K562 (cell line): ENCODE measurements around the gene AGRN. TPM values are rescaled to one million over a fixed set of nuclear protein-coding genes. Genes with fewer than 3 reads are reported as not detected.

Experiments
- ASH1L ChIP-seq: fragments of 450-650 bp; IDR thresholded peaks from 2 replicates; pipeline ENCODE4 v1.6.1; 2018; ENCODE audit warnings: borderline replicate concordance, mild to moderate bottlenecking, low read depth; ENCODE audit not compliant: partially characterized antibody
- CBFB ChIP-seq: sonication (generic); formaldehyde crosslinking; IDR thresholded peaks from 2 replicates; pipeline ENCODE4 v1.4.0; 2020; ENCODE audit warnings: mild to moderate bottlenecking, missing genetic modification reagents
- CHD4 ChIP-seq: fragments of 200-600 bp; sonication (generic); IDR thresholded peaks from 3 replicates; pipeline ENCODE4 v1.6.1; 2012; ENCODE audit warnings: low read depth, mild to moderate bottlenecking, mixed read lengths, low read length, inconsistent platforms; ENCODE audit not compliant: insufficient read depth, insufficient replicate concordance, poor library complexity, severe bottlenecking
- DPF2 ChIP-seq: fragments of 450-650 bp; IDR thresholded peaks from 2 replicates; pipeline ENCODE4 v1.6.1; 2016
- FOSL1 ChIP-seq: fragments of 200-800 bp; sonication (Bioruptor generic); conservative IDR thresholded peaks from 2 replicates; pipeline ENCODE4 v1.6.1; 2016; ENCODE audit warnings: missing genetic modification characterization, missing compliant biosample characterization
- HMBOX1 ChIP-seq: sonication (generic); IDR thresholded peaks from 2 replicates; pipeline ENCODE4 v1.6.1; 2016
- HMG20A ChIP-seq: fragments of 450-650 bp; formaldehyde crosslinking; conservative IDR thresholded peaks from 2 replicates; pipeline ENCODE4 v1.4.0; 2020; ENCODE audit warnings: mild to moderate bottlenecking, mixed read lengths
- LCOR ChIP-seq: sonication (generic); formaldehyde crosslinking; IDR thresholded peaks from 2 replicates; pipeline ENCODE4 v1.8.0; 2022; ENCODE audit warnings: mild to moderate bottlenecking, missing genetic modification reagents
- MAZ ChIP-seq, 2 experiments: fragments of 450-650 bp in 1 of 2; sonication (generic) in 1 of 2; formaldehyde crosslinking; IDR thresholded peaks in 1 of 2; conservative IDR thresholded peaks in 1 of 2; 2 replicates each; pipeline versions ENCODE4 v1.4.0 to v1.5.0; 2020; ENCODE audit warnings: mild to moderate bottlenecking in 1 of 2, missing genetic modification reagents in 1 of 2
- MYNN ChIP-seq, 2 experiments: sonication (generic); formaldehyde crosslinking in 1 of 2; IDR thresholded peaks; 2 replicates each; pipeline versions ENCODE4 v1.5.0 to v1.6.1; 2016 to 2020; ENCODE audit warnings: antibody characterized with exemption in 1 of 2, missing genetic modification reagents in 1 of 2
- NEUROD1 ChIP-seq: fragments of 150-350 bp; IDR thresholded peaks from 2 replicates; pipeline ENCODE4 v1.6.1; 2014; ENCODE audit warnings: borderline replicate concordance, low read length, low read depth; ENCODE audit not compliant: partially characterized antibody
- NRF1 ChIP-seq, 2 experiments: fragments of 450-650 bp; IDR thresholded peaks in 1 of 2; conservative IDR thresholded peaks in 1 of 2; 2 replicates each; pipeline ENCODE4 v1.6.1; 2014; ENCODE audit warnings: mild to moderate bottlenecking in 2 of 2
- PHB2 ChIP-seq: fragments of 450-650 bp; IDR thresholded peaks from 2 replicates; pipeline ENCODE4 v1.6.1; 2017; ENCODE audit warnings: low read depth
- PPARD ChIP-seq: fragments of 250-450 bp; sonication (Bioruptor Pico); IDR thresholded peaks from 2 replicates; pipeline ENCODE4 v1.8.0; 2022; ENCODE audit warnings: inconsistent platforms, mild to moderate bottlenecking, moderate library complexity
- RFX7 ChIP-seq: fragments of 250-450 bp; sonication (Bioruptor Pico); IDR thresholded peaks from 2 replicates; pipeline ENCODE4 v1.5.1; 2021; ENCODE audit warnings: mild to moderate bottlenecking
- SMAD2 ChIP-seq: fragments of 150-350 bp; IDR thresholded peaks from 2 replicates; pipeline ENCODE4 v1.6.1; 2014; ENCODE audit warnings: low read depth, mild to moderate bottlenecking, low read length
- SMC3 ChIP-seq: conservative IDR thresholded peaks from 2 replicates; pipeline ENCODE4 v1.6.1; 2011; ENCODE audit warnings: low read depth, low read length, improper control_type of control experiment; ENCODE audit not compliant: insufficient read depth
- SP2 ChIP-seq: IDR thresholded peaks from 2 replicates; pipeline ENCODE4 v1.6.1; 2011; ENCODE audit warnings: mild to moderate bottlenecking, low read depth, low read length, moderate library complexity; ENCODE audit not compliant: poor library complexity, severe bottlenecking; ENCODE audit errors: extremely low read depth
- SREBF2 ChIP-seq: sonication (generic); formaldehyde crosslinking; IDR thresholded peaks from 2 replicates; pipeline ENCODE4 v1.4.0; 2020; ENCODE audit warnings: mild to moderate bottlenecking, missing genetic modification reagents
- ZNF124 ChIP-seq: sonication (generic); formaldehyde crosslinking; IDR thresholded peaks from 2 replicates; pipeline ENCODE4 v1.8.1; 2022; ENCODE audit warnings: missing genetic modification reagents
- ZNF175 ChIP-seq: fragments of 200-800 bp; sonication (Bioruptor generic); IDR thresholded peaks from 2 replicates; pipeline ENCODE4 v1.6.1; 2016; ENCODE audit warnings: low read depth, mild to moderate bottlenecking, missing genetic modification characterization, missing compliant biosample characterization
- ZNF24 ChIP-seq: fragments of 450-650 bp; IDR thresholded peaks from 2 replicates; pipeline ENCODE4 v1.6.1; 2016
- ZNF431 ChIP-seq: sonication (generic); formaldehyde crosslinking; IDR thresholded peaks from 2 replicates; pipeline ENCODE4 v1.8.0; 2022; ENCODE audit warnings: mild to moderate bottlenecking, missing genetic modification reagents
- ZSCAN29 ChIP-seq: fragments of 450-650 bp; IDR thresholded peaks from 2 replicates; pipeline ENCODE4 v1.6.1; 2017
- polyA plus RNA-seq, 8 experiments: library from polyadenylated mRNA; depleted of rRNA in 4 of 8; stranded (reverse) in 5 of 8; unstranded in 3 of 8; fragments of >200 nt; fragmentation: Nextera tagmentation in 2 of 8; fragmentation: Illumina TruSeq in 1 of 8; extraction: Ambion mirVana in 2 of 8; extraction: Trizol in 1 of 8; gene quantifications; 2 replicates each; pipeline versions ENCODE4 v1.2.1 to v1.2.3, GENCODE V29; 2011 to 2014; ENCODE audit warnings: inconsistent platforms in 1 of 8, missing spikeins in 1 of 8
- total RNA-seq, 7 experiments: library from RNA; depleted of rRNA in 6 of 7; stranded (reverse); fragments of >200 nt in 6 of 7; fragmentation: Illumina TruSeq in 2 of 7; extraction: Trizol in 2 of 7; gene quantifications; 2 replicates each; pipeline versions ENCODE4 v1.2.1 to v1.2.3, GENCODE V29; 2011 to 2021; ENCODE audit warnings: low replicate concordance in 1 of 7
- TF ChIP-seq, protein P1 (sequence below): sonication (generic); formaldehyde crosslinking; IDR thresholded peaks from 2 replicates; pipeline ENCODE4 v1.8.1; 2023; ENCODE audit warnings: mild to moderate bottlenecking, missing genetic modification reagents

The AGRN gene
- total and polyA plus RNA-seq, 9 of the 15 experiments (the other 6 are each of a cell fraction or from before 2014, with no cell fraction given) = 0.04 to 111 (median 18.1) TPM

DNA sequence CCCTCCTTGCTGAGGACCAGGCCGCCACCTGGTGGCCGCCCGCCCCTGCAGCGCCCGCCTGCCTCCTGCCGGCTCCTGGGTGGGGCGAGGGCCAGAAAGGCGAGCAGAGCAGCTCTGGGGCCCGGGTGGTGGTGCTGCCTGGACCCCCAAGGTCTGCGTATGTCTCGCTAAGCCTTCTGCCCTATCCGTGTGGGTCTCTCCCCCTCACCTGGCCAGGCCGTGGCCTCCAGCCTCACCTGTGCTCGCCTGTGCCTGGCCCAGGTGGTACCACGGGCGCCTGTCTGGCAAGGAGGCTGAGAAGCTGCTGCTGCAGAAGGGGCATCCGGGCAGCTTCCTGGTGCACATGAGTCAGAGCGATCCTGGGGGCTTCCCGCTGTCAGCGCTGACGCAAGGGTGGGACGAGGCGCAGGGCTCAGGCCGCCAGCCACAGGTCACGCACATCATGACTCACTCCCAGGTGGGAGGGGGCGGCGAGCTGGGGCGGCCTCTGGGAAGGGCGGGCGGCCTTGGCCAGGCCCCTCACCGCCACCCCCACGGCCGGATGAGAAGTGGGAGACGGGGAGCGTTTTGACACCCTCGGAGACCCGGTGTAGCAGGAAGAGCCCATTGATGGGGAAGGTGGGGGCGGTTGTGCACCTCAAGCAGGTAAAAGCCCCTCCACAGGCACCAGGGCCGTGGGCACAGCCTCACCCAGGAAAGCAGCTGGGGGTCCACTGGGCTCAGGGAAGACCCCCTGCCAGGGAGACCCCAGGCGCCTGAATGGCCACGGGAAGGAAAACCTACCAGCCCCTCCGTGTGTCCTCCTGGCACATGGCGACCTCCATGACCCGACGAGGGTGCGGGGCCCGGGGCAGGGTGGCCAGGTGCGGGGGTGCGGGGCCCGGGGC lies 44.3 kb downstream of the AGRN start (continued):
- TF ChIP-seq NEUROD1 (peak; percentile 50), SMC3 (peak; percentile 96), ZNF431 (CRISPR knock-in tag) (0 out of 2 replicates have a peak, but pooled peaks have one; percentile 57), CBFB (CRISPR knock-in tag) (no peak), MAZ (CRISPR knock-in tag; conservative IDR thresholded peaks at IDR 0.05 in 1 of 2, IDR thresholded peaks at IDR 0.05 in 1 of 2) (peak; percentile 95 to 96), ZNF124 (CRISPR knock-in tag) (no peak), RFX7 (CRISPR knock-in tag) (no peak), HMBOX1 (no peak), SP2 (no peak), PHB2 (no peak), LCOR (peak; percentile 59; the same call in 1 of the 2 replicates), MYNN (IDR thresholded peaks at IDR 0.05) (peak; percentile 82; the same call in 1 of the 2 replicates), MYNN (CRISPR knock-in tag; IDR thresholded peaks at IDR 0.05) (no peak), SREBF2 (CRISPR knock-in tag) (no peak), SMAD2 (no peak), NRF1 (conservative IDR thresholded peaks at IDR 0.05 in 1 of 2, IDR thresholded peaks at IDR 0.05 in 1 of 2) (peak; percentile 84 to 86), ZNF175 (CRISPR knock-in tag) (no peak), CHD4 (peak; percentile 61), PPARD (CRISPR knock-in tag) (no peak), FOSL1 (peak; percentile 98), ZSCAN29 (no peak), ASH1L (no peak), DPF2 (peak; percentile 93), ZNF24 (no peak), HMG20A (no peak)
- TF ChIP-seq, protein P1, sequence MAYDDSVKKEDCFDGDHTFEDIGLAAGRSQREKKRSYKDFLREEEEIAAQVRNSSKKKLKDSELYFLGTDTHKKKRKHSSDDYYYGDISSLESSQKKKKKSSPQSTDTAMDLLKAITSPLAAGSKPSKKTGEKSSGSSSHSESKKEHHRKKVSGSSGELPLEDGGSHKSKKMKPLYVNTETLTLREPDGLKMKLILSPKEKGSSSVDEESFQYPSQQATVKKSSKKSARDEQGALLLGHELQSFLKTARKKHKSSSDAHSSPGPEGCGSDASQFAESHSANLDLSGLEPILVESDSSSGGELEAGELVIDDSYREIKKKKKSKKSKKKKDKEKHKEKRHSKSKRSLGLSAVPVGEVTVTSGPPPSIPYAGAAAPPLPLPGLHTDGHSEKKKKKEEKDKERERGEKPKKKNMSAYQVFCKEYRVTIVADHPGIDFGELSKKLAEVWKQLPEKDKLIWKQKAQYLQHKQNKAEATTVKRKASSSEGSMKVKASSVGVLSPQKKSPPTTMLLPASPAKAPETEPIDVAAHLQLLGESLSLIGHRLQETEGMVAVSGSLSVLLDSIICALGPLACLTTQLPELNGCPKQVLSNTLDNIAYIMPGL (CRISPR knock-in tag) = peak; percentile 32; the same call in 1 of the 2 replicates
